Ammon's horn (tissue), 1 donor: Measurements from ENCODE around the gene TXNRD2.

Source experiments
- DNase-seq: peaks from one replicate; pipeline ENCODE4 v3.0.0-alpha.2; 2016; ENCODE audit warnings: low spot score

TXNRD2 gene

DNA sequence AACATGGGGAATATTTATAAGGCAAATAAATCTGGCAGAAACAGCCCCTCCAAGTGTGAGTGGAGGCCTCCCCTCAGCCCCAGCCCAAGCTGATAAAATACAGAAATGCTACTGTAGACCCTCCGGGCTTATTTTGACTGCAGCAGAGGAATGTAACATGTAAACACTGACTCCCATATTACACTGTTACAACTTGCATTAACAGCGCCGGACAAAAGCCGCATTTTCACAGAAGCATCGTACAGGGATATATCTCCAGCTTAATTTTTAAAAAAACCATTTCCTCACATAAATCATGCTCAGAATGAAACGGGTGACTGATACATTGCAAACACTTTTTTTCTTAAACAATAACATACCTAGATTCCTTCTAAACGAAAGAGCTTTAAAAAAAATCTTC is 36.7 kb downstream of the TXNRD2 start:
- DNase-seq = no peak

- DNase-seq = no peak
These were observed 37.3 kb downstream of the TXNRD2 start for GRCh38 chr22:19904174-19904856.

DNA sequence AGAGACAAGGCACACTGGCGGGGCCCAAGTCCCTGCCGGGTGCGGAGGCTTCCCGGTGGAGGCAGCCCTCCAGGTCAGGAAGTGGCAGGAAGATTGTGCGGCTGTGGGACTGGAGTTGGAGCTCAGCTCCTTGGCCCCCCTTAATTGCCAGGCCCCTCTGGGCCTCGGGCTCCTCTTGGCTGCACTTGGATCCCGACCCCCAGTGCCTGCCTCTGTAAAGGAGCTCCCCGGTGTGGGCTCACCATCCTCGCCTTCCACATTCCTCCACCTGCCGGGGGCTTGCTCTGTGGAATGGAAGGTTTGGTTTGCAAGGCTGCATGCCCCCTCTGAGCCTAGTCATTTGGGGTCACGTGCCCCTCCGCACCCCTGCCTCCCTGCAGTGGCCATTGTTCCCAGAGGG is 38.1 kb downstream of the TXNRD2 start:
- DNase-seq = no peak

- no peak for DNase-seq
These were observed 38.6 kb downstream of the TXNRD2 start for GRCh38 chr22:19903031-19903430.

DNA sequence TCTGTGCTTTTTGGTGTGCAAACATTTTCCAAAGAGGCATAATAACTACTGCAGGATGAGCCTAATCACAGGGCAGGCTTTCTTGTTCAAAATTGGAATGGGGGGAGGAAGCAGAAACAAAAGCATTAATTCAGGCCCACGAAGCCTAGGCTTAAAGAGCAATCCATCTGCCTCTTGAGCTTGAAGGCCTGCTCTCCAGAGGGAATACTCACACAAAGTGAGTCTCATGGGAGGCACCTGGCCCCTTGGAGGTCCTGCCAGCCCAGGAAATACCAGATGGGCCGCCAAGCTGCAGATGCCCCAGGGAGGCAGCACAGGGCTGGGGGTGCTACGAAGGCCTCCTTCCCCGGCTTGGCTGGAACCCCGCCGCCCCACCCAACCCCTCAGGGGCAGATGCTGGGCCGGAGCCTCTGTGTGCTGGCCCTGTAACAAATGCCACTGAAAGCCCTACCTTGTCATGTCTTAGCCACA is 39.3 kb downstream of the TXNRD2 start:
- DNase-seq = no peak

DNA sequence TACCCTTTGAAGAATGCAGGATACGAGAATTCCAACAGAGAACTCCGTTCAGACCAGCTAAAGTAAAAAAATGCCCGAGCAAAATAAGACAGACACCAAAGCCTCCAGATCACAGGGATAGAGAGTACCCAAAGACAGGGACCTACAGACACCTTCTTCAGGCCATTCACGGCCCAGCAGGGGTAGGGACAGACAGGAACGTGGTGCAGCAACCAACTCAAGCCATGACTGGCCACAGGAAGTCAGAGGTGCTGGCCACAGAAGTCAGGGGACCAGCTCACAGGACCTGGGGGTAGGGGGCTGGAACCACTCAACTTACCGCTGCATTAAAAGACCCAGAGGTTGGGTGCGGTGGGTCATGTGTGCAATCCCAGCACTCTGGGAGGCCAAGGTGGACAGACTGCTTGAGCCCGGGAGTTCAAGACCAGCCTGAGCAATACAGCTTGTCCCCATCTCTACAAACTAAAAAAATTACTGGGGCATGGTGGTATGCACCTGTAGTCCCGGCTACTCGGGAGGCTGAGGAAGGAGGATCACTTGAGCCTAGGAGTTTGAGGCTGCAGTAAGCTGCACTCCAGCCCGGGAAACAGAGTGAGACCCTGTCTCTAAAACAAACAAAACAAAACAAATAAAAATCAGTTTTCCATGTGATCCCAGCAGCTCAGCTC is 39.9 kb downstream of the TXNRD2 start:
- no peak for DNase-seq

- DNase-seq = no peak
These were observed 40.7 kb downstream of the TXNRD2 start for GRCh38 chr22:19900707-19901436.

GRCh38 chr22:19898831-19899567 is 42.6 kb downstream of the TXNRD2 start:
- no peak for DNase-seq

DNA sequence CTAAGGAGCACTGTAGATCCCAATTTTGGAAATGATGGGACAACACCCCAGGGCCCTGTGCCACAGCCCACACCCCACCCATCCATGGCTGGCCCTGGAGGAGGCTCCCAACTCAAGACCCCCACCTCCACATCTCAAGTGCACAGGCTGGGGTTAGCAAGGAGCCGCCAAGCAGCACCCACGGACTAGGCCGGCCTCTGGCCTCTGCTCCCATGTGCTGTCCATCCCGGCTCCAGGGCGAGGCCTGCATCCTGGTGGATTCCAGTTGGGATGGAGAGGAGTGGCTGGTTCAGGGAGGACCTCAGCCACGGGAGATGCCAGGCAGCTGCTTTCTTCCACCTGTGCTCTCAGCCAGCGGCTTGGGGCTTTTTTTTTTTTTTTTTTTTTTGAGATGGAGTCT is 43.5 kb downstream of the TXNRD2 start:
- DNase-seq = no peak

- DNase-seq = no peak
These were observed 43.9 kb downstream of the TXNRD2 start for GRCh38 chr22:19897726-19898125.

- DNase-seq = no peak
These were observed 44.8 kb downstream of the TXNRD2 start for GRCh38 chr22:19896665-19897355.

GRCh38 chr22:19895160-19895849 is 46.3 kb downstream of the TXNRD2 start:
- no peak for DNase-seq

DNA sequence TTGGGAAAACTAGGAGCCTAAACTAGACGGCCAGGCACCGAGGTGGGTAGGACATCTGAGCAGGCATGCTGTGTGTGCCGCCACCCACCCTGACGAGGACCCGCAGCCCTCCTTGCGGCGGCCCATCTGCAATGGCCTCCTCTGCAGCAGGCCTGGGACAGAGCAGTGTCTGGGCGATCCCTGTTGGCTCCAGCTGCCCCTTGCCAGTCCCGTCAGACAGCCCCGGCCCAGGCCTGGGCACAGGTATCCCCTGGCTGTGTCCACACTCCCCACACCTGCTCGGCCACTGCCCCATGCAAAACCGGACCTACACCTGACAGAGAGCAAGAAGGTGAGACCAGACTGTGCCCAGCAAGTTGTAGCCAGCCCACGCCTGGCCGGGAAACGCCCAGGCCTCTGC is 48.3 kb downstream of the TXNRD2 start:
- DNase-seq = no peak

DNA sequence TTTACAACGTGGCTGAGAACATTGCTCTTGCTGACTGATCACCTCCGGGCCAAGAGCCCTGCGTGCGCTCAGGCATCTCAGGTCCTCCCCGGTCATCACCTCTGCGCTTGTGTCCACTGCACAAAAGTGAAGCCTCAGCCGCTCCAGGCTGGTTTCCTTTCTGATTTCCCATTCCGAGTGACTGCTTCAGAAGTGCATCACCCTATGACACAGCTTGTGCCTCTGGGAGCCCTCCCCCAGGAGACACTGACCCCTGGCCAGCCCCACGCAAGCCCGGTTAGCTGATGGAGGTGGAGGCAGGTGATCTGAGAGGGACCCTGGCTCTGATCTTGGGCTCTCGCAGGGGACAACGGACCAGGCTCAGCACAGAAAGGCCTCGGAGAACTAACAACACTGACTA is 48.7 kb downstream of the TXNRD2 start:
- DNase-seq = no peak

DNA sequence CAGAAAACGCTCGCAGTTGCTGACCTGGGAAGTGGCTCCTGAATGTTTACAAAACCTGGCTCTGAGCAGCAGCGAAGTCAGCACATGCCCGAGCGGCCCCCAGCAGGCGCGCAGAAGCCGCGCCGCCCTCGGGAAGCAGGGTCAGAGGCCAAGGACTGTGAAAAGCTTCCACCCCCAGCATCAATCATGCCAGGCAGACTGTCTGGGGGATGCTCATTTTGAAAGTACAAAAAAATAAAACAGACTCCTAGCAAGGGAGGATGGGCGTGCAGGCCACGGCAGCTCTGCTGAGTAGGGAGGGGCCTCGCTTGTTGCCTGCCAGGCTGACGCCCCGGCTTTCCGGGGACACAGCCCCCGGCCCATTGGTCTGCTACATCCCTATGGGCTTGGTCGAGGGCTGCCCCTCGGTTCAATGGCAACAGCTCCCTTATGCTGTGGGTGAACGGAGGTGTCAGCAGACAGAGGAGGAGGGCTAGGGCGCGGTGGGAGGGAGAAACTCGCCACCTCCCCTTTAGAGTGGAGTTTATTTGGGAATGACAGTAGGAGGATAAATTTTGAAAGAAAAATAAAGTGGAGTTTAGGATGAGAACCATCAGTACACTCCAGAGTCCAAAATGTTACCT is 49.2 kb downstream of the TXNRD2 start:
- no peak for DNase-seq

- no peak for DNase-seq
These were observed 50.0 kb downstream of the TXNRD2 start for GRCh38 chr22:19891317-19892256.

- DNase-seq = peak; percentile 30
These were observed 50.9 kb downstream of the TXNRD2 start for GRCh38 chr22:19890502-19891316.

- no peak for DNase-seq
These were observed 51.7 kb downstream of the TXNRD2 start for GRCh38 chr22:19889951-19890350.
